ENCODE data around the gene MYH11.
"Not testable (repeated sequence)": the region's sequence is repeated elsewhere in the genome, so short reads cannot be mapped to it uniquely, and the experiment has no call there.

The MYH11 gene

GRCh38 chr16:15854061-15854460, 2.8 kb downstream of the MYH11 start:
- DNase-seq (ENCODE audit: extremely low read depth, low read depth), result no peak
- TF ChIP-seq CTCF (IDR thresholded peaks at IDR 0.05; ENCODE audit: low read depth, low read length), result no peak

- DNase-seq (ENCODE audit: extremely low read depth, low read depth), result no peak
- TF ChIP-seq CTCF (IDR thresholded peaks at IDR 0.05; ENCODE audit: low read depth, low read length), result no peak
Measured at GRCh38 chr16:15853021-15853420, 3.8 kb downstream of the MYH11 start.

GRCh38 chr16:15850555-15850954, 6.3 kb downstream of the MYH11 start:
- DNase-seq (ENCODE audit: extremely low read depth, low read depth), result not testable (repeated sequence)

GRCh38 chr16:15849209-15849981, 7.4 kb downstream of the MYH11 start:
- DNase-seq (ENCODE audit: extremely low read depth, low read depth), result no peak
- no peak for TF ChIP-seq CTCF (IDR thresholded peaks at IDR 0.05; ENCODE audit: low read depth, low read length)

- no peak for DNase-seq (ENCODE audit: extremely low read depth, low read depth)
- no peak for TF ChIP-seq CTCF (IDR thresholded peaks at IDR 0.05; ENCODE audit: low read depth, low read length)
Measured at GRCh38 chr16:15847611-15848175, 9.1 kb downstream of the MYH11 start.

- DNase-seq (ENCODE audit: extremely low read depth, low read depth), result no peak
- TF ChIP-seq CTCF (IDR thresholded peaks at IDR 0.05; ENCODE audit: low read depth, low read length), result no peak
Measured at GRCh38 chr16:15846510-15846909, 10.3 kb downstream of the MYH11 start.

GRCh38 chr16:15843635-15844279, 13.1 kb downstream of the MYH11 start:
- DNase-seq (ENCODE audit: extremely low read depth, low read depth), result no peak
- TF ChIP-seq CTCF (IDR thresholded peaks at IDR 0.05; ENCODE audit: low read depth, low read length), result no peak

- not testable (repeated sequence) for DNase-seq (ENCODE audit: extremely low read depth, low read depth)
Measured at GRCh38 chr16:15839204-15839603, 17.6 kb downstream of the MYH11 start.

All from AG09319 (cell line).